Measurements from ENCODE around the gene POLR2H.

Gene POLR2H

DNA sequence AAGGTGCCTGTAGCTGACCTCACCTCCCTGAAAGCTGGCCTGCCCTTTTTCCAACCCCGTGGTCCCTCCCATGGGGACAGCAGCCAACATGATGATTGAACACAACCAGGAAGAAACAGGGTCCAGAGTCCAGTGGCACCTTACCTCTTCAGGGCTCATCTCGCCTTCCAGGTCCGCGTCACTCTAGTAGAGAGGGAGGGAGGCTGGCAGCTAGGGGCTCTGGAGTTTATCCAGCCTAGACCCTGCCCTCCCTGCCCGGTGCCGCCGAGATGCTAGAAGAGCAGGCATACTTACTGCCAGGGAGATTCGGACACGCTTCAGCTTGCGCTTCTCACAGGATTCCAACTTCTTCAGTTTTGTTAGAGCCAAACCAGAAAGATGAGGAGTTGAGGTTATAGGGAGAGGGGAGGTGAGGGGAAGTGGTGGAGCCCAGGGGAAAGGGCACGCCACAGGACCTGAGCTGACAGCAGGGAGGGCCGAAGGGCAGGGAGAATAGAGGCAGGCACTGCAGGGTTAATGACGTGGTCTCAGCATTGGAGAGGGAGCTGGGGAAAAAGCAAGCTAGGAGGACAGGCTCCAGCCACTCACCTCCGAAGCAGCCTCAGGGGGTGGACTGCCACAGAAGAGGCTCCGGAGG is 9.2 kb upstream of the POLR2H start:
- no peak for DNase-seq (ENCODE audit: low spot score)

GRCh38 chr3:184352897-184353545 is 8.5 kb upstream of the POLR2H start:
- no peak for DNase-seq (ENCODE audit: low spot score)

DNA sequence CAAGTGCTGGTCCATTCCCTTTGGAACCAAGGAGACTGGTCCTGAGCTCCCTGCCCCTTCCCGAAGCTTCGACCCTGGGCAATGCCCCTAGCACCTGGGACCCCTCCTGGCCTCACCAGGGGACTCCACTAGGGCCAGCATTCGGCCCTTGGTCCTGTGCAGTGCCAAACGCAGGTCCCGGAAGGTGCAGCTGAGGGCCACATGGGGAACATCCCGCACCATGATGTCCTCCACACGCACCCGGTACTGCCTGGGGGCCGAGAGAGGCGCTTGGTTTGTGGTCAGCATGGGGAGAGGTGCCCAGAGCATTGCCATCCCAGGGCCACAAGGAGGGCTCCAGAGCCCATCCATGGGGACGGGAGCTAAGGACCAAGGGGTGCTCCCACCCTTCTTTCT is 8.0 kb upstream of the POLR2H start:
- no peak for DNase-seq (ENCODE audit: low spot score)

GRCh38 chr3:184354121-184354728 is 7.3 kb upstream of the POLR2H start:
- DNase-seq (ENCODE audit: low spot score), result peak; percentile 23

DNA sequence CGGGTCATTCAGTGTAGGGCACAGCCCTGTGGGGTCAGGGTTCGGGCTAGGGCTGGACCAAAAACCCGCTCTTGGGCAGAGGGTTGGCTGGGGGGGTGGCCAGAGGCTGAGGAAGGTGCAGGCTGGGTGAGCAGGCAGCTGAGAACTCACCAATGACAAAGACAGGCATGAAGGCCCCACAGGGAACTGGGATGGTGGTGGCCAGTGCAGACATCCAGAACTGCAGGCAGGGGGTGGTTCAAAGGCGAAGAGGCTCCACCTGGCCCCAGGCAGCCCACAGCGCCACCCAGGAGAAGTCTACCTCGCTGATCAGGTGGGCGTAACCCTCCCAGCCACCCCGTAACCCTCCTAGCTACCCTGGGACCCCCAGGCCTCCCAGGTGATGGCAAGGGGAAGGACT is 6.8 kb upstream of the POLR2H start:
- no peak for DNase-seq (ENCODE audit: low spot score)

- no peak for DNase-seq (ENCODE audit: low spot score)
These were observed 6.1 kb upstream of the POLR2H start for GRCh38 chr3:184355261-184356040.

DNA sequence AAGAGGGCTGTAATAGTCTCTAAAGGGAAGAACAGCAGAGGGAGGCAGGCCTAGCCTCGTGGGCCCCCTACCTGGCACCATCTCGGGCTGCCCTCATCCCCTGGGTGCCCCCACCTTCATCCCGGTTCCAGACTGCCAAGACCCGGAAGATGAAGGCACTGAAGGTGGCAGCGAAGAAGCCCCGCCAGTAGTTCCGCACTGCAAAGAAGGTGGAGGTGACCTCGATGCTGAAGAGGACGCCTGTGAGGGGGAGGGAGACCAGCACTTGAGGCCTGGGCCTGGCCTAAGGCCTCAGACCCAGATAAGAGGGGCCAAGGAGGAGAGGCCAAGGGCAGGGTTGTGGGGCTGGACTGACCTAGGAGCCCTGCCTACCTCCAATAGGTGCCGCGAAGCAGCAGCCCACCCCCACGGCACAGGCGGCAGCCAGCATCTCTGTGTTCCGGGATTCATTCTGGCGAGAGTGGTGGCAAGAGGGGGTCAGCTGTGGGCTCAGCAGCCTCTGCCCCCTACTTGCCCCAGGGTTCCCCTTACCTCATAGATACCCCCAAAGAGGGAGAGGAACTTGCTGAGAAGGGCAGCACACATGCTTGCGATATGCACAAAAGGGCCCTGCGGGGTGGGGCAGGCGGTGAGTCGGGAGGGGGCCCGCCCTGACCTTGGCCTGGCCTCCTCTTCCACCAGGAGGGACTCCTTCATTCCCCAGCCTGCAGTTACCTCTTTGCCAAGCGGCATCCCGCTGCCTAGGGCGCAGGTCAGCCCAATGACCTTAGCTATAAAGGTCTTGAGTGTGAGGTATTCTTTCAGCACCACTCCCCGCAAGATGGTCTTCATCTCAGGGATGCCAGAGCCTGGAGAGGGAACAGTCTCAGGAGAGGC is 4.0 kb upstream of the POLR2H start:
- DNase-seq (ENCODE audit: low spot score), result no peak

DNA sequence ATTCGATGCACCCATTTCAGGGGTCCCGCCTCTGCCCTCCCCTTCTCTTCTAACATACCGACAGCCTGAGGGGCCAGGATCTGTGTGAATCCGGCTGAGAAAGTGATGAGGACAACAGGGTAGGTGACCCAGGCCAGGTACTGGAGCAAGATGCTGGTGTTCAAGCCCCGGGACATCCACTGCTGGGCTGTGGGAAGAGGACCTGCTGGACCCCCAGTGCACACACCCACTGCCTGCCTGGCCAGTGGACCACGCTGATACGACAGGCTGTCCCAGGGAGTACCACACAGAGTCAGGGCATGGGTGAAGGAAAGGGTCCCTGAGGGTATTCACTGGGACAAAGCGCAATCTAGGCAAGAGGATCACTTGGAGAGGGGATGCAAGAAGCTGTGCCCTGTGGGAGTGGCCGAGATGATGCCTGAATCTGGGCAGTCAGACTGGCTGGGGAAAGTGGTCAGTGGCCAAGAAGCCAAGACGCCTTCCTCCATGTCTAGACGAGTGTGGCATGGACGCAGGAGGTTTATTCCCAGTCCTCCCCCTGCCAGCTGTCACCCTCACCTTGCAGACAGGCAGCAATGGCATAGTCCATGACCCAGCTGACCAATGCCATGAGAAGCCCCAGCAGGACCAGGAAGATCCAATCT is 3.3 kb upstream of the POLR2H start:
- DNase-seq (ENCODE audit: low spot score), result no peak

DNA sequence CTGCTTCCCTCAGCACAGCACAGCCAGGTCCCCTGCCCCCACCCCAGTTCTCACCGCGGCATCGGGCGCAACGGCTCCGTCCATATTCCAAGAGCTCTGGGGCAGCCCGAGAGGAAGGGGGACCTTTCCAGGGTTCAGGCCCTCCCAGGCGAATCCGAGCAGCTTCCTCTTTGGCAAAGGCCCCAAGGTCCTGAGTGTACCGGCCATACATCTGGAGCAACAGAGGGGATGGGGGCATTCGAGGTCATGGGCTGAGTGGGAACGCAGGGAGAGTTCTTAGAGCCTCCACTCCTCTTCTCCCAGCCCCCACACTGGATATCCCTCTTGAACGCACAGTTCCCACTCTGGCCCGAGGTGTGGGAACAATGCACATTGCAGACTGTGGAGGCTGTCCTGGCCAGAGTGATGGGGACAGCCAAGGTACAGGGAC is 2.6 kb upstream of the POLR2H start:
- no peak for DNase-seq (ENCODE audit: low spot score)

- DNase-seq (ENCODE audit: low spot score), result no peak
These were observed 1.9 kb upstream of the POLR2H start for GRCh38 chr3:184359610-184360009.

DNA sequence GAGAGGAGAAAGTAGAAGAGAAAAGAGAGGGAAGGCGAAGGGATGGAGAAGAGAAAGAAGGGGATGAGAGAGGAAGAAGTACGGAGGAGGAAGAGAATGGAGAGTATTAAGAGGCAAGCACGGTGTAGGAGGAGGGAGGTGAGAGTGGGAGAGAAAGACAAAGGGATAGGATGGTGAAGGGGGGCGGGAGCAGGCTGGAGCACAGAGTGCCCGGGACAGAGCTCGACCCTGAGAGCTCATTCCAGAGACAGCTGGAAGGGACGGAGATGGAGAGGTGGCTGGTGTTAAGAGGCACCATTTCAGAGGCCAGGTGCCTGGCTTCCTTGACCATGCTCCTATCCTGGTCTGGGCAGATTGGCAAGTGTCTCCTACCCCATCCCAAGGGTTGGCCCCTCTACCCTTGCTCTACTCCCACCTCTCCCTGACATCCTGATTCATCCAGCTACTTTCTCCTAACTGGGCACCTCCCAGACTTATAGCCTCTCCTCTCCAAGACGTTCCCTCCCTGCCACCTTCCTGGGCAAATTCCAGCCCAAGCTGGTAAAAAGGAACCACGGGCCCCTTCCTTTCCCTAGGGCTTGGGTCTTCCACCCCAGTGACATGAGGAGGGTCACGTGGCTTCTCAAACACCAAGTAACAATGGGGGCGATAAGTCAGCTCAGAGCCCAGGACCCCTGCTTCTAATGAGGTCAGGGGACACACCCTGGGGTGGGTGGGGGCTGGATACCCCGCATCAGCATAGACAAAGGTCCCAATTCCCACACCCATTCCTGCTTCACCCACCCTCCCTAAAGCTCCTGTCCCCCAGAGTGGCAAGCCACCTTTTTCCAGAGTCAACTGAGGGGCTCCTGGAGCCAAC is 1.2 kb upstream of the POLR2H start:
- DNase-seq (ENCODE audit: low spot score), result no peak

GRCh38 chr3:184360929-184361531 is 480 bp upstream of the POLR2H start:
- DNase-seq (ENCODE audit: low spot score), result no peak

GRCh38 chr3:184361932-184362667 is 590 bp downstream of the POLR2H start:
- DNase-seq (ENCODE audit: low spot score), result peak; percentile 76

GRCh38 chr3:184362668-184363546 is 1.4 kb downstream of the POLR2H start:
- peak; percentile 98 for DNase-seq (ENCODE audit: low spot score)

DNA sequence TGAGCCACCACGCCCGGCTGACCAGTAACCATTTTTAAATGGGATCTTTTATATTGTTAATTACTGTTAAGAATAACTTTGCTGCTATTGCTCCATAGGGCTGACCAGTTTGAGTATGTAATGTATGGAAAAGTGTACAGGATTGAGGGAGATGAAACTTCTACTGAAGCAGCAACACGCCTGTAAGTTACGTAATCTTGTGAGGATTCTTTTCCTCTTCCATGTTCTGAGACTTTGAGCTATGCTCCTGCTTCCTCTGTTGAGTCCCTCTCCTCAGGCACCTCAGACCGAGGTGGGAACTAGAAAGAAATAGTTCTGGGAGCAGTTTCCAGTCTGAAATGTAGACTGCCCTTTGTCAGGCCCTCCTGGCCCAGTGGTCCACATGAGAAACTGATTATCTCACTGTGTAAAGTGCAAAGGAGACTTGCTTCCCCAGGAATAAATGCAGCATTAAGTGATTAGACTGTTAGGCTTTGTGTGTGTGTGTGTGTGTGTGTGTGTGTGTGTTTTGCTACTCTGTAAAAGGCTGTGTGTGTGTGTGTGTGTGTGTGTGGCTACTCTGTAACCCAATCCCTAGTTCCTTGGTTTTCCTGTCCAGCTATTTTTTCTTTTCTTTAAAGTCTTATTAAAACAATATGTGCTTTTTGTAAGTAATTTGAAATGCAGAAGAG is 5.2 kb downstream of the POLR2H start:
- DNase-seq (ENCODE audit: low spot score), result no peak

GRCh38 chr3:184368116-184368515 is 6.6 kb downstream of the POLR2H start:
- no peak for DNase-seq (ENCODE audit: low spot score)

DNA sequence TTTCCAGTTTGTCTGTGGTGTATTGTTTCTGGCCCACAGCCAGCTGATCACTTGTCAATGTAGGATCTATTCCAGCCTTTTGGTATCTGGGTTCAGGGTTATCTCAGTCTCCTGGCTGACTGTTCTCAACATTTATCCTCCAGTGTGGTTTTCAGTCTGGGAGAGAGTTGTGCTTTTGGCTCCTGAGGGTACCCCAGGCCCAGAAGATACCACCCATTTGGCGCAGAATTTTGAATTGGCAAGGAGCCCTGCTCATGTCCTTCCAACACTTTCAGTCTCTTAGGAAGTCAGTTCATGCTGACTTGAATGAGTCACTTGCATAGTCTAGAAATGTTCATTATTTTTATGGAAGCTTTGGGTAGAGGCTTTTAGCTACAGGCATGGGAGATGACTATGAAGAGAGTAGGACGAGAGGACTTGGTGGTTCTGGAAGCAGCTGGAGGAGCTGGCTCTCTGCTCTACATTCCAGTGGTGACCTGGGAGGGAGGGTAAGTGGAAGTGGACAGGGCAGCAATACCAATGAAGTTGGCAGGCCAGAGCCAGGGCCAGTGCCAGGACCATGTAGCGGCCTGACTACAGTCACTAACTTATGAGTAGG is 7.2 kb downstream of the POLR2H start:
- peak; percentile 23 for DNase-seq (ENCODE audit: low spot score)

Measured in kidney tubule cell (primary cell).